Upper lobe of left lung (tissue), 4 donors: Measurements from ENCODE around the gene SOX5.

Experiments used
- CTCF ChIP-seq, 6 experiments: fragments of 450-650 bp in 4 of 6; fragments of 200-600 bp in 2 of 6; sonication (generic) in 2 of 6; IDR thresholded peaks; one replicate each; pipeline ENCODE4 v1.5.1; 2016 to 2019; ENCODE audit warnings: antibody characterized with exemption in 6 of 6
- EP300 ChIP-seq, 4 donors: sonication (generic); formaldehyde crosslinking; IDR thresholded peaks; one replicate each; pipeline ENCODE4 v1.5.1; 2017; ENCODE audit warnings: antibody characterized with exemption in 4 of 4, control low read depth in 2 of 4
- POLR2A ChIP-seq, 4 donors: fragments of 450-650 bp; IDR thresholded peaks; one replicate each; pipeline ENCODE4 v1.5.1; 2016 to 2017; ENCODE audit warnings: antibody characterized with exemption in 4 of 4, mild to moderate bottlenecking in 2 of 4
- POLR2AphosphoS5 ChIP-seq, 2 donors: sonication (generic); formaldehyde crosslinking; IDR thresholded peaks; one replicate each; pipeline ENCODE4 v1.5.1; 2017; ENCODE audit warnings: antibody characterized with exemption in 2 of 2

DNA sequence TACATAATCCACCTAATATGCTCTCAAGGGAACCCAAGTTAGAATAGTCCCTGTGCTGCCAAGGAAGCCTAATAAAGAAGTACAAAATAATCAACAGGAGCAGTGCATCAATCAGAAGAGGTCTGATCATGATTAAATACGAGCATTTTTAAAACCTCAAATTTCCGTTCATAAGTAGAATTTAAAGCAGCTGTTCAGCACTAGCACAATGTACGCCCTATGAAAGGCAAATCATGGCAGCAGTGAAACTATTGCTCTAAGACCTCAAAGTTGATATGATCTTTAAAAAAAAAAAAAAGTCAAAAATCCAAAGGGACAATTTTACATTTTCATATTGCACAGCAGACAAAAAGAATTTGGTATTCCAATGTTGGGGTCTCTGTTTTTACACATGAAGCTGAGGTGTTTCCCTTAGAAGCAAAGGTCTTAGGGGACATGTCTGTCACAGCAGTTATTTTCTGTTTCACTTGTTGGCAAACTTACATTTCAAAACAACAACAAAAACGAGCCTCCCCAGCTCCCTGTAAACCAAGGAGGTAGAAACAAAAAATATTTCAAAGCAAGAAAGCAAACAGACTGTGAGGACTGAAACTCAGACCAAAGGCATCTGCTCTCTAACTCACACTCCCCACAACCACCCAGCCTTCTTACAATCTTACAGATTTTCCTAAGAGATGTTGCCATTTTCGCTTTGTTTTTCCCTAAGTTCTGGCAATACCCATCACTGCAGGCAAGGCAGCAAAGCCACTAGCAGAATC is 28.2 kb downstream of the SOX5 start:
- TF ChIP-seq CTCF (IDR thresholded peaks at IDR 0.05) (no peak), POLR2AphosphoS5 (IDR thresholded peaks at IDR 0.05) (no peak), EP300 (IDR thresholded peaks at IDR 0.05) (no peak), POLR2A (IDR thresholded peaks at IDR 0.05) (no peak)
